ENCODE data around the gene DHX29.

Gene DHX29

DNA sequence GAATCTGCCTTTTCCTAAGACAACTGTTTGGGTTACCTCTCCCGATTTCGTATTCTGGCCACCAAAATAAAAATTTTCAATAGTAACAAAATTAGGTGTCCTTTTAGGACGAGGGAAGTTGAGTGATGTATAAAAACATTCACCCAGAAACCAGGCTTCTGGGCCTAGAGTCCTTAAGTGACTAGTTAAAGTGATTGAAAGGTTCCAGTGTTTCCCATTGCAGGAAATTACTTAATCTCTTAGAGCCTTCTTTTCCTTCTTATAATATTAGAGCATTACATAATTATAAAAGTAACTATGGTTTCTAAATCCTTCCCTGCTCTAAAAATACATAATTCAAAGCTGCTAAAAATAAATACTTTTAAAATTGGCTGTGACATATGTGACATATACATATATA is 87.7 kb downstream of the DHX29 start:
- DNase-seq (ENCODE audit: extremely low read depth, low read depth), result no peak
- TF ChIP-seq, protein P1, sequence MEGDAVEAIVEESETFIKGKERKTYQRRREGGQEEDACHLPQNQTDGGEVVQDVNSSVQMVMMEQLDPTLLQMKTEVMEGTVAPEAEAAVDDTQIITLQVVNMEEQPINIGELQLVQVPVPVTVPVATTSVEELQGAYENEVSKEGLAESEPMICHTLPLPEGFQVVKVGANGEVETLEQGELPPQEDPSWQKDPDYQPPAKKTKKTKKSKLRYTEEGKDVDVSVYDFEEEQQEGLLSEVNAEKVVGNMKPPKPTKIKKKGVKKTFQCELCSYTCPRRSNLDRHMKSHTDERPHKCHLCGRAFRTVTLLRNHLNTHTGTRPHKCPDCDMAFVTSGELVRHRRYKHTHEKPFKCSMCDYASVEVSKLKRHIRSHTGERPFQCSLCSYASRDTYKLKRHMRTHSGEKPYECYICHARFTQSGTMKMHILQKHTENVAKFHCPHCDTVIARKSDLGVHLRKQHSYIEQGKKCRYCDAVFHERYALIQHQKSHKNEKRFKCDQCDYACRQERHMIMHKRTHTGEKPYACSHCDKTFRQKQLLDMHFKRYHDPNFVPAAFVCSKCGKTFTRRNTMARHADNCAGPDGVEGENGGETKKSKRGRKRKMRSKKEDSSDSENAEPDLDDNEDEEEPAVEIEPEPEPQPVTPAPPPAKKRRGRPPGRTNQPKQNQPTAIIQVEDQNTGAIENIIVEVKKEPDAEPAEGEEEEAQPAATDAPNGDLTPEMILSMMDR (IDR thresholded peaks at IDR 0.05; ENCODE audit: low read depth, low read length), result no peak

DNA sequence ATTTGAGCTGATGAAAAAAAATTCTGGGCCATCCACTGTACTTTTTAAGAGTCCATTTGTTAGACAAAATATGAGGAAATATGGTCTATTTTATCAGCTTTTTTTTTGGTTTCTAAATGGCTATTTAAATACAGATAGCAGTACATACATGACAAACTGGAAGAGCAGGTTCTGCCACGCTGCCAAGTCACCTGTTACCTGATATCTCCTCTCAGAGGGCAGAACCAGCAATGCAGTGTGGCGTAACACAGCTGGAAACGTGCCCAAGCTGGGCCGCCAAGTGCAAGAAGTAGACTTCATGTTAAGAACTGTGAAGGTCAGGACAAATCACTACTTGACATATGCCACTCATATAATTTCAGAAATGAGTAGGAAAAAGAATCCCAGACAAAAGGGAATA is 88.5 kb downstream of the DHX29 start:
- no peak for DNase-seq (ENCODE audit: extremely low read depth, low read depth)
- TF ChIP-seq, protein P1 (IDR thresholded peaks at IDR 0.05; ENCODE audit: low read depth, low read length), result no peak

DNA sequence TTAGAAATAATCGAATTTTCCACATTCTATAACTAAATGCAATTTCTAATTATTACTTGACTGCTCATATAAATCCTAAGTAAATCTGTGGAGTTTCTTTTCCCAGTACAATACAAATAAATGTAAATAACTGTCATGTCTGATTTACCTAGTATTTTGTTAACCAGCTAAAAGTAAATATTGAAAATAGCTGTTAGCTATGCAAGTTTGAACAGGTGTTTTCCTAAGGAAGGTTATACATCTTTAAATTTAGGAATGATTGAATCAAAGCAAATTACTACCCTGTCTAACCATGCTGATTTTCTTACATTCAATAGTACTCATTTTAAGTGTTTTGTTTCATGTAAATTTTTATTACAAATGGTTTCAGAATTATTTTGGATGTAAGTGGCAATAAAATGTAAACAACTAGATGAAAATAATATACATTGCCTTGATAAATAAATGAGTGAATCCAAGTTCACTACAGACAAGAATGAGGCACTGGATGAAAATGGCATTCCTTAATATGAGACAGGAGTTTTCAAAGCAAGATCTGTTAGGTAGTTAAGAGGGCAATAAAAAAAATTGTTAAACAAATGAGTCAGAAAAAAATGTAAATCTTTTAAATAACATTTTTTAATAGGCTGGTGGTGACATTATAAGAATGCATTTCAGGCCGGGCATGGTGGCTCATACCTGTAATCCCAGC is 96.2 kb downstream of the DHX29 start:
- TF ChIP-seq, protein P1 (IDR thresholded peaks at IDR 0.05; ENCODE audit: low read depth, low read length), result no peak
- no peak for DNase-seq (ENCODE audit: extremely low read depth, low read depth)
